ENCODE results near the gene CDC37L1. TPM values are rescaled to one million over a fixed set of nuclear protein-coding genes. Genes with fewer than 3 reads are reported as not detected.

CDC37L1 gene
- total RNA-seq, 2 donors from 2014 or later: 18.4 to 22.2 TPM

DNA sequence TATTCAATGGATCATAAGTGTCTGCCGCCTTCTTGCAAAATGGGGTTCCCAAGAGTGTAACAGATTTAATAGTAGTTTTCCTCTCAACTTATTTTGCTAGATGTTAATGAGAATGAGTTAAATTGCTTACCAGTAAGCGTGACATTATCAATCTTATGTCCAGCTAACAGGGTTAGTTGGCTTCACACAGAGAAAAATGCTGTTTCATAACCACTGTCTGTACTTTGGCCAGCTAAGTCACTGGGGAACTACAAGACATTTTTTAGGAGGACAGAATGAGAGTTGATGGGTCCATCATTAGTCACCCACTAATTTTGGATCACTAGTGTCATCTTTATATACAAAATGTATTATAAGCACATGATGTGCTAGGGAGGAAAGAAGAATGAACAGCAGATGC lies 1.4 kb downstream of the CDC37L1 start:
- WGBS, 2 experiments (ENCODE audit: insufficient coverage in 1 of 2, insufficient read length in 1 of 2): 90 to 100% methylated on average over 2 of the region's 2 CpGs
- Histone ChIP-seq H3K4me1 (ENCODE audit: control insufficient read depth, insufficient read depth, low read length) (peaks cover 11% of the 10 kb centered on the region), H3K9me3 (ENCODE audit: control insufficient read depth, low read length) (no peaks in the 10 kb centered on the region), H3K4me3 (ENCODE audit: low read length) (peak overlapping the region; percentile 92), H3K27me3 (ENCODE audit: control insufficient read depth, insufficient read depth, low read length, poor library complexity, severe bottlenecking) (no peaks in the 10 kb centered on the region), H3K27ac (ENCODE audit: low read depth, low read length) (no peak overlapping the region), H3K36me3 (ENCODE audit: control insufficient read depth, insufficient read depth, low read length) (peaks cover 2% of the 10 kb centered on the region), H3K9ac (ENCODE audit: extremely low read depth, low read length, poor library complexity, severe bottlenecking) (peak overlapping the region; percentile 77)
- no peak overlapping the region for H3K27ac Mint-ChIP-seq
- H3K36me3 Mint-ChIP-seq (ENCODE audit: low read depth): peaks cover 8% of the 10 kb centered on the region
- no peak for DNase-seq
- no peaks in the 10 kb centered on the region for H3K27me3 Mint-ChIP-seq (ENCODE audit: insufficient read depth)
- peaks cover 20% of the 10 kb centered on the region for H3K4me1 Mint-ChIP-seq
- H3K9me3 Mint-ChIP-seq: no peaks in the 10 kb centered on the region
- no peak overlapping the region for H3K4me3 Mint-ChIP-seq
- TF ChIP-seq, protein P1, sequence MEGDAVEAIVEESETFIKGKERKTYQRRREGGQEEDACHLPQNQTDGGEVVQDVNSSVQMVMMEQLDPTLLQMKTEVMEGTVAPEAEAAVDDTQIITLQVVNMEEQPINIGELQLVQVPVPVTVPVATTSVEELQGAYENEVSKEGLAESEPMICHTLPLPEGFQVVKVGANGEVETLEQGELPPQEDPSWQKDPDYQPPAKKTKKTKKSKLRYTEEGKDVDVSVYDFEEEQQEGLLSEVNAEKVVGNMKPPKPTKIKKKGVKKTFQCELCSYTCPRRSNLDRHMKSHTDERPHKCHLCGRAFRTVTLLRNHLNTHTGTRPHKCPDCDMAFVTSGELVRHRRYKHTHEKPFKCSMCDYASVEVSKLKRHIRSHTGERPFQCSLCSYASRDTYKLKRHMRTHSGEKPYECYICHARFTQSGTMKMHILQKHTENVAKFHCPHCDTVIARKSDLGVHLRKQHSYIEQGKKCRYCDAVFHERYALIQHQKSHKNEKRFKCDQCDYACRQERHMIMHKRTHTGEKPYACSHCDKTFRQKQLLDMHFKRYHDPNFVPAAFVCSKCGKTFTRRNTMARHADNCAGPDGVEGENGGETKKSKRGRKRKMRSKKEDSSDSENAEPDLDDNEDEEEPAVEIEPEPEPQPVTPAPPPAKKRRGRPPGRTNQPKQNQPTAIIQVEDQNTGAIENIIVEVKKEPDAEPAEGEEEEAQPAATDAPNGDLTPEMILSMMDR (conservative IDR thresholded peaks at IDR 0.05): no peak

DNA sequence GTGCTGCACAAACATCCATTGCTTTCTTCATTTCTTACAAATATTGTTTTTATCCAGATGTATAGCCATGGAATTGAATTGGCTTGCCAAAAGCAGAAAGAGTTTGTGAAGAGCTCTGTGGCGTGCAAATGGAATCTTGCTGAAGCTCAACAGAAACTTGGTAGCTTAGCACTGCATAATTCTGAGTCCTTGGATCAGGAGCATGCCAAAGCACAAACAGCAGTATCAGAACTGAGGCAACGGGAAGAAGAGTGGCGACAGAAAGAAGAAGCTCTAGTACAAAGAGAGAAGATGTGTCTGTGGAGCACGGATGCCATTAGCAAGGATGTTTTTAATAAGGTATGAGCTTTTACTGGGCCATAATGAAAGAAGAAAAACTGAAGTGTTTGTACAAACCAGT lies 5.5 kb downstream of the CDC37L1 start:
- Histone ChIP-seq H3K4me1 (ENCODE audit: control insufficient read depth, insufficient read depth, low read length) (peaks cover 11% of the 10 kb centered on the region), H3K4me3 (ENCODE audit: low read length) (peak overlapping the region; percentile 38), H3K9ac (ENCODE audit: extremely low read depth, low read length, poor library complexity, severe bottlenecking) (no peak overlapping the region), H3K36me3 (ENCODE audit: control insufficient read depth, insufficient read depth, low read length) (peaks cover 23% of the 10 kb centered on the region), H3K27me3 (ENCODE audit: control insufficient read depth, insufficient read depth, low read length, poor library complexity, severe bottlenecking) (no peaks in the 10 kb centered on the region), H3K9me3 (ENCODE audit: control insufficient read depth, low read length) (no peaks in the 10 kb centered on the region), H3K27ac (ENCODE audit: low read depth, low read length) (no peak overlapping the region)
- Mint-ChIP-seq H3K27me3 (ENCODE audit: insufficient read depth) (no peaks in the 10 kb centered on the region), H3K4me3 (no peak overlapping the region), H3K27ac (peak overlapping the region; percentile 8), H3K4me1 (peaks cover 27% of the 10 kb centered on the region), H3K9me3 (no peaks in the 10 kb centered on the region), H3K36me3 (ENCODE audit: low read depth) (peaks cover 21% of the 10 kb centered on the region)
- TF ChIP-seq, protein P1 (conservative IDR thresholded peaks at IDR 0.05): no peak
- 90 to 94% methylated on average over 4 of the region's 4 CpGs for WGBS, 2 experiments (ENCODE audit: insufficient coverage in 1 of 2, insufficient read length in 1 of 2)
- DNase-seq: no peak

DNA sequence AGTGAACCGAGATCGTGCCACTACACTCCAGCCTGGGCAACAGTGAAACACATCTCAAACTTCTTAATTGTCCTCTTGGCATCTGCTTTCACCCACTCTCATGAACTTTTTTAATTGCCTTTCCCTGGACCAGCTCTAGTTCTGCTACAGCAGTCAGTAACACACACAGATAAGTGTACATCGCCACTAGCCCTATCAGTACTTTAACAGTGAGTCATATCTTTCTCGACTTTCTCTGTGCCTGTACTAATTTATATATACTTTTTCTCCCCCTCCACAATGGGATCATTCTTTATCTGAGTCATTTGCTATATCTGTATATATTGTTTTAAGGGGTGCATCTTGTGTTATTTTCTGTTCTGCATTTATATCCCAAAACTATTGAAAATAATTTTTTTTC lies 6.7 kb downstream of the CDC37L1 start:
- Histone ChIP-seq H3K9ac (ENCODE audit: extremely low read depth, low read length, poor library complexity, severe bottlenecking) (no peak overlapping the region), H3K9me3 (ENCODE audit: control insufficient read depth, low read length) (no peaks in the 10 kb centered on the region), H3K27me3 (ENCODE audit: control insufficient read depth, insufficient read depth, low read length, poor library complexity, severe bottlenecking) (no peaks in the 10 kb centered on the region), H3K4me3 (ENCODE audit: low read length) (peak overlapping the region; percentile 38), H3K27ac (ENCODE audit: low read depth, low read length) (no peak overlapping the region), H3K36me3 (ENCODE audit: control insufficient read depth, insufficient read depth, low read length) (peaks cover 26% of the 10 kb centered on the region), H3K4me1 (ENCODE audit: control insufficient read depth, insufficient read depth, low read length) (peaks cover 7% of the 10 kb centered on the region)
- Mint-ChIP-seq H3K36me3 (ENCODE audit: low read depth) (peaks cover 26% of the 10 kb centered on the region), H3K4me1 (peaks cover 27% of the 10 kb centered on the region), H3K4me3 (no peak overlapping the region), H3K27me3 (ENCODE audit: insufficient read depth) (no peaks in the 10 kb centered on the region), H3K9me3 (no peaks in the 10 kb centered on the region), H3K27ac (peak overlapping the region; percentile 12)
- WGBS, 2 experiments (ENCODE audit: insufficient coverage in 1 of 2, insufficient read length in 1 of 2): 94 to 100% methylated on average over 3 to 4 of the region's 4 CpGs
- TF ChIP-seq, protein P1 (conservative IDR thresholded peaks at IDR 0.05): no peak
- no peak for DNase-seq

Measured in endodermal cell (in vitro differentiated cells).